GM12864 (cell line): ENCODE data around the gene HSD17B8.

ENCODE experiments used
- DNase-seq: peaks from one replicate; pipeline ENCODE4 v3.0.0-alpha.2; 2011; ENCODE audit warnings: low read depth
- H3K4me3 ChIP-seq: 2 replicates; pipeline ENCODE4 v1.5.1; 2011; ENCODE audit warnings: mild to moderate bottlenecking, low read depth, low read length, control low read depth
- TF ChIP-seq, protein P1 (sequence below): IDR thresholded peaks from 2 replicates; pipeline ENCODE4 v1.5.1; 2011; ENCODE audit warnings: low read depth, mild to moderate bottlenecking, moderate library complexity, low read length, control low read depth, inconsistent platforms; ENCODE audit errors: missing control alignments

HSD17B8 gene

DNA sequence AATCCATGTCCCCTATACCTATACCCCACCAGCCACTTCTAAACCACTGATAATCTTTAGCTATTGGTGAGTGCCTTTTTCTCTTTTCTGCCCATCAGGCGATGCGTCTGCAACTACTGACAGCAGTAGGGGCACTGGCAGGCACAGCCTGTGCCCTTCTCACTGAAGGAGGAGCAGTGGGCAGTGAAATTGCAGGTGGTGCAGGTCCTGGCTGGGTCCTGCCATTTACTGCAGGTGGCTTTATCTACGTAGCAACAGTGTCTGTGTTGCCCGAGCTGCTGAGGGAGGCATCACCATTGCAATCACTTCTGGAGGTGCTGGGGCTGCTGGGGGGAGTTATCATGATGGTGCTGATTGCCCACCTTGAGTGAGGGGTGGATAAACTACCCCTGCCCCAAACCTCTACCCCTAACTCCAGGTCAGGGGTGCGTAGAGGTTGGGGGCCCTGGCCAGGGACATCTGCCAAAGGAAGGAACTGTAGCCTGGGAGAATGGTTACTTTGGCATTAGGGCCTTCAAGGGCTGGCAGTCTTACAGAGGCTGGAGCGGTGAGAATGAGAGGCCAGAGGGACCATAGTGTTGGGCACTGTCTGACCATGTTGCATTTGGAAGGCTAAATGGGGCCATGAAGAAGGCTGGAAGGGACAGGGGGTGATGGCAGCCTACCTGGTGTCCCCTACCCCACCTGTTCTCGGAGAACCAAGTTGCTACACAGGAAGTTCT lies 851 bp upstream of the HSD17B8 start:
- TF ChIP-seq, protein P1, sequence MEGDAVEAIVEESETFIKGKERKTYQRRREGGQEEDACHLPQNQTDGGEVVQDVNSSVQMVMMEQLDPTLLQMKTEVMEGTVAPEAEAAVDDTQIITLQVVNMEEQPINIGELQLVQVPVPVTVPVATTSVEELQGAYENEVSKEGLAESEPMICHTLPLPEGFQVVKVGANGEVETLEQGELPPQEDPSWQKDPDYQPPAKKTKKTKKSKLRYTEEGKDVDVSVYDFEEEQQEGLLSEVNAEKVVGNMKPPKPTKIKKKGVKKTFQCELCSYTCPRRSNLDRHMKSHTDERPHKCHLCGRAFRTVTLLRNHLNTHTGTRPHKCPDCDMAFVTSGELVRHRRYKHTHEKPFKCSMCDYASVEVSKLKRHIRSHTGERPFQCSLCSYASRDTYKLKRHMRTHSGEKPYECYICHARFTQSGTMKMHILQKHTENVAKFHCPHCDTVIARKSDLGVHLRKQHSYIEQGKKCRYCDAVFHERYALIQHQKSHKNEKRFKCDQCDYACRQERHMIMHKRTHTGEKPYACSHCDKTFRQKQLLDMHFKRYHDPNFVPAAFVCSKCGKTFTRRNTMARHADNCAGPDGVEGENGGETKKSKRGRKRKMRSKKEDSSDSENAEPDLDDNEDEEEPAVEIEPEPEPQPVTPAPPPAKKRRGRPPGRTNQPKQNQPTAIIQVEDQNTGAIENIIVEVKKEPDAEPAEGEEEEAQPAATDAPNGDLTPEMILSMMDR = no peak
- H3K4me3 ChIP-seq = no peak overlapping the region; the same call in 1 of the 2 replicates
- DNase-seq = no peak

DNA sequence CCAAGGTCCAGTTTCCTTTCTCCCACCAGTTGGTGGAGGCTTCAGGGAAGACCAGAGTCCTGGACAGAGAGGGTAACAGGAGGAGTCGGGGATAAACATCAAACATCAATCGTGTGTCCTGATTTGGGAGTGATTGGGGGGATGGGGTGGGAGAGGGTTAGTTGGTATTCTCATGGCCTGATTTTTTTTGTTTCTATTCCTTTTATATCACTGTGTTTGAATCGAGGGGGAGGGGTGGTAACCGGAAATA lies 365 bp upstream of the HSD17B8 start:
- TF ChIP-seq, protein P1 = no peak
- no peak overlapping the region; the same call in 1 of the 2 replicates for H3K4me3 ChIP-seq
- DNase-seq = no peak

DNA sequence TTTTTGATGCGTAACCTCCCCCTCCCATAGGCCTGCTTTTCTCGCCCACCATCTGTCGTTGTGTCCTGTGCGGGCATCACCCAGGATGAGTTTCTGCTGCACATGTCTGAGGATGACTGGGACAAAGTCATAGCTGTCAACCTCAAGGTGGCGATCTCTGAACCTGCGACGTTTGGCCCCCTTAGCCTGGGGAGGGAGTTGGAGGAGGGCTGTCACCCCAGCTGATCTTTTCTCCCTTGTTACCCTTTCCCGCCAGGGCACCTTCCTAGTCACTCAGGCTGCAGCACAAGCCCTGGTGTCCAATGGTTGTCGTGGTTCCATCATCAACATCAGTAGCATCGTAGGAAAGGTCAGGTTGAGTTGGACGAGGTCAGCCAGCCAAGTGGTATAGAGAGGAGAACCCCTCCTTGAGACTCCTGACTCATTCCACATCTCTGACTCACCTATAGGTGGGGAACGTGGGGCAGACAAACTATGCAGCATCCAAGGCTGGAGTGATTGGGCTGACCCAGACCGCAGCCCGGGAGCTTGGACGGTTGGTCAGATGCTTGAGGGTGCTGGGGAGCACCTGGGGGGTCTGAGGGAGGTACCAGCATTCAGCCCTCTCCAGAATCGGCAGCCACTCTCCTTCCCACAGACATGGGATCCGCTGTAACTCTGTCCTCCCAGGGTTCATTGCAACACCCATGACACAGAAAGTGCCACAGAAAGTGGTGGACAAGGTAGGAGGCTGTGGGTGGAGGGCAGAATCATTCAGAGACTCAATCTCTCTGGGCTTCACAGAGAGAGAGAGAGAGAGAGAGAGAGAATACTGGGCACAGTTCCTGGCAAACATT lies 954 bp downstream of the HSD17B8 start:
- DNase-seq = no peak
- peak overlapping the region; percentile 81 for H3K4me3 ChIP-seq
- TF ChIP-seq, protein P1 = peak; percentile 31

DNA sequence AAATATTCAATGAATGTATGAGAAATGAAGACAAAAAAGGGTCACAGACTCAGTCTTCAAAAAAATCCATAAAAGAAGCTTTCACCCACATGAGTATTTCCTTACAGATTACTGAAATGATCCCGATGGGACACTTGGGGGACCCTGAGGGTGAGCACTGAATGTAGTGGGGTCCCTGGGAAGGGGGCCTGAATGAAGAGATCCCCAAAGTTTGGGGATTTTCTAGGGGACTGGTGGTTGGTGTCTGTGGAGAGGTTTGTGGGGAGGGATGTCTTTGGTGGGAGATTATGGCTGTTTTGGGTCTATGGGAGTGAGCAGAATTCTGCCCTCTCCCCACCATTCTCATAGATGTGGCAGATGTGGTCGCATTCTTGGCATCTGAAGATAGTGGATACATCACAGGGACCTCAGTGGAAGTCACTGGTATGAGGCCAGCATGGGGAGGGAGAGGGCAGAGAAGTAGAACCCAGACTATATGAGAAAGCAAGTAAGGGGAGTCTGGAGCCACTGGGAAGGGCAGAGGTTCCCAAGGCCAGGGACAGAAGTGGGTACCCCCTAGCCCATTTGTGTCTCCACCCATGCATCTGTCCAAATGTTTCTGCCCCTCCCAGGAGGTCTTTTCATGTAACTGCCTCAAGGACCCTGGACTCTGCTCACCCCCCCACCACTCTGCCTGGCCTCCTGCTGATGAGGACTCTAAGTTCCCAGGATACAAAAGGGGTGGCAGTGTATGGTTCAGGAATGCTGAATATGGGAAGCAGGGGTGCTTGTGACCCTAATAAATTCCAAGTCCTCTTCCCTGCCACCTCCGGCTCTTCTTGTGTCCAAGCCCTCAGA lies 1.8 kb downstream of the HSD17B8 start:
- H3K4me3 ChIP-seq = no peak overlapping the region
- no peak for DNase-seq
- TF ChIP-seq, protein P1 = no peak

DNA sequence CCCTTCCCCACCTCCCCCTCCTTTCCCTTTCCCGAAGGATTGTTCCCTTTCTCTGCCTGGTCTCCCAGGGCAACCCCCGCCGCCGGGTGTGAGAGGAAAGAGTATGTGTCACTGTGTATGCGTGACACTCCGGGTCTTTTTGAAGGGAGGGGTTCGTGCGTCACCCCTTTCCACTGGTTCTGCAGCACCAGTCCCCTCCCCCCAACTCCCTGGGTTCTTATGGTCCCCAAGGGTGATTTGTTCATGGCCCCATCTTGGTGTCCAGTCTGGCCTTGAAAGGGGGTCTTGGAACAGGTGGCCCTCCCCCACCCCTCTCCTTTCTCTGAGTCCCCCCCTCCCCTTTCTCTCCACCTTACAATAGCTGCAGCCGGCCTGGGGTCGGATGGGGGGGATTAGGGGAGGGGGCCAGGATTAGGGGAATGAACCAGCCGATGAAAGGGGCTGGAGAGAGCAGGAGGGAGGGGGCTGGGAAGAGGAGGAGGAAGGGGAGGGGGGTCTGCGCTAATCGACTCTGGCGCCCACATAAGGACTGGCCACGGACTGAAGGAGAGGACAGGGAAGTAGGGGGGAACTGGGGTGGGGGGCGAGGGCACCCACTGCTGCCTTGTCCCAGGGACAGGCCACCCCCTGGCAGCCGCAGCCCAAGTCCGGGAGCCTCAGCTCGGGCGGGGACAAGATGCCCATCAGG lies 2.6 kb downstream of the HSD17B8 start:
- TF ChIP-seq, protein P1 = no peak
- H3K4me3 ChIP-seq = peak overlapping the region; percentile 83
- DNase-seq = no peak

DNA sequence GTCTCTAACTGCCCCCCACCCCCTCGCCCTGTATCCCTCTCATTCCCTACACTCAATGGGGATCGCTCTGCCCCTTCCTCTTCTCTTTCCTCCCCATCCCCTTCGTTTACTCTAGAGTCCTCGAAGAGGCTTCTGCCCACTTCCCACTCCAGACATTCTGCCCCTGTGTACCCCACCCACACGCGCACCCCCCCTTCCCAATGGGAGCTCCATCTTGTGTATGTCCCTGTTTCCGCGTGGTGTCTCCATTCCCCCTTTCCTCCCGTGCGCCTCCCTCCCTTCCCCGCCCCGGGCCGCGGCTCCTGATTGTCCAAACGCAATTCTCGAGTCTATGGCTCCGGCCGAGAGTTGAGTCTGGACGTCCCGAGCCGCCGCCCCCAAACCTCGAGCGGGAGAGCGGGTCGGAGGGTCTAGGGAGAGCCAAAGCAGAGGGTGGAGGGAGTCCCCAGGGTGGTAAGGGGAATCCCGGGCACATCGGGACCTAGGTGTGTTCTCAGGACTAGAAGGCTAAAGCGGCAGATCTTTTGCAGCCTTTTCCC lies 3.2 kb downstream of the HSD17B8 start:
- H3K4me3 ChIP-seq = peak overlapping the region; percentile 83
- DNase-seq = no peak
- TF ChIP-seq, protein P1 = no peak
